Activated naive CD8-positive, alpha-beta T cell treated with anti-CD3 and anti-CD28 coated beads, Interleukin-2, amount 10 ng/mL, durations not matched to agents 7 days and 5 days (primary cell): Measurements from ENCODE around the gene KRT80. TPM values are rescaled to one million over a fixed set of nuclear protein-coding genes. Genes with fewer than 3 reads are reported as not detected.
A peak's percentile ranks its signal among the peaks of the same experiment; 100 is the strongest.

Source experiments
- ATAC-seq: fragments of 150-1000 bp; cut with Tn5 transposase; one replicate; pipeline ENCODE4 v1.10.0; 2021; ENCODE audit warnings: low read depth, moderate library complexity
- POLR2A ChIA-PET: fragments of 350-600 bp; sonication (Branson Sonifier 250); formaldehyde crosslinking; loops from one replicate; lab custom pipeline; 2021; ENCODE audit warnings: antibody characterized with exemption; lab: Charles Lee
- DNase-seq: peaks from one replicate; pipeline ENCODE4 v3.0.0; 2021
- H3K27ac Mint-ChIP-seq: one replicate; pipeline ENCODE4 v1.8.0; 2022; ENCODE audit warnings: mild to moderate bottlenecking, mixed read lengths
- H3K27me3 Mint-ChIP-seq: one replicate; pipeline ENCODE4 v1.8.0; 2022; ENCODE audit warnings: mild to moderate bottlenecking, moderate library complexity, mixed read lengths
- H3K36me3 Mint-ChIP-seq: one replicate; pipeline ENCODE4 v1.8.0; 2021; ENCODE audit warnings: mild to moderate bottlenecking, mixed read lengths
- H3K4me1 Mint-ChIP-seq: one replicate; pipeline ENCODE4 v1.8.0; 2021; ENCODE audit warnings: mixed read lengths
- H3K4me3 Mint-ChIP-seq: one replicate; pipeline ENCODE4 v1.8.0; 2022; ENCODE audit warnings: mild to moderate bottlenecking, moderate library complexity, mixed read lengths
- H3K9me3 Mint-ChIP-seq: one replicate; pipeline ENCODE4 v1.8.0; 2021; ENCODE audit warnings: mixed read lengths
- total RNA-seq, 2 experiments: library from RNA; stranded (reverse); gene quantifications; one replicate each; pipeline ENCODE4 v1.2.3, GENCODE V29; 2021

The KRT80 gene
- total RNA-seq, 2 experiments from 2014 or later: not detected

- DNase-seq (peak; percentile 76), ATAC-seq (peak; percentile 44)
- H3K27me3 Mint-ChIP-seq: peaks cover 13% of the 10 kb centered on the region
- POLR2A ChIA-PET: interaction anchor here (1.9 kb wide), 1 partner anchor 97 kb away, joined by 8 read pairs; no protein-coding TSS in a partner anchor
- H3K36me3 Mint-ChIP-seq: no peaks in the 10 kb centered on the region
- H3K4me3 Mint-ChIP-seq: no peak overlapping the region
- H3K27ac Mint-ChIP-seq: no peak overlapping the region
- H3K9me3 Mint-ChIP-seq: no peaks in the 10 kb centered on the region
- peaks cover 21% of the 10 kb centered on the region for H3K4me1 Mint-ChIP-seq
These were observed 69.8 kb downstream of the KRT80 start for GRCh38 chr12:52121824-52122539.

- no peak overlapping the region for H3K4me3 Mint-ChIP-seq
- peaks cover 25% of the 10 kb centered on the region for H3K4me1 Mint-ChIP-seq
- no peaks in the 10 kb centered on the region for H3K9me3 Mint-ChIP-seq
These were observed 70.6 kb downstream of the KRT80 start for GRCh38 chr12:52120951-52121823.

DNA sequence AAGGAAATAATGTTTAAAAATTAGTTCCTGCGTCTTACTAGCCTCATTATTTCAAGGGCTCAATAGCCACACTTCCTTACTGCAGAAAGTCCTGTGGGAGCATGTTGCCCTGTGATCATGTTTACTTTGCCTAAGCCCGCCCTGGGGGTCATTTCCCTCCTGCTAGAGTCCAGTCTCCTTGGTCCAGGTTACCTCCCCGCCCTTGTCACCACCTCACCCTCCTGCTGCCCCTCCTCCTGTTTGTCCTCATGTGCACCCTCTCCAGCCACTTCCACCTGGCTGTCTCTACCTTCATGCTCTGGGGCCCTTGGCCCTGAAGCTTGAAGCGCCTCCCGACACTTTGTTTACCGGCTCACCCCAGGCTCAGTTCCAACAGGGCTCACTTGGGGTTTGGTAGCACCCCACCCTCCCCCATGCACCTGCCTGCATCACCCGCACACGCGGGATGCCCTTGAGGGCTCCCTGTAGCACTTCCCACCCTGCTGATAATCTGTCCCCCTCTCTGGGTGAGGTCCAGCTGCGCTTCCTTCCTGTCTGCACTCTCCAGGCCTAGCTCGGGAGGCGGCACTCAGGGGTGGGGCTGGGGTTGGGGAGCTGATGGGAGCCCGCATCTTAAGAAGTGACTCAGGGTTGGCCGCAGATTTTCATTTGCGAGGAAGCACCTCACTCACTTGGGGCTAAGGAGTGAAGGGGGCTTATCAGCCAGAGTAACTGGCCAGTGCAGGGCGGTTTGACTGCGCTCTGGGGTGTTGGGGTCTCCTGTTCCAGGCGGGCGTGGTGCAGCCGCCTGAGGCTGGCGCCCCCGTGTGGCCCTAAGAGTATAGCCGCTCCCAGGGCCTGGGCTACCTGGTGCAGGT lies 72.2 kb downstream of the KRT80 start:
- ATAC-seq (peak; percentile 75), DNase-seq (peak; percentile 66)
- H3K27ac Mint-ChIP-seq: no peak overlapping the region
- POLR2A ChIA-PET: interaction anchor here (0.8 to 0.9 kb wide), 2 partner anchors 9 to 94 kb away, joined by 3 to 4 read pairs; no protein-coding TSS in a partner anchor
- H3K4me1 Mint-ChIP-seq: peaks cover 25% of the 10 kb centered on the region
- no peaks in the 10 kb centered on the region for H3K36me3 Mint-ChIP-seq
- no peaks in the 10 kb centered on the region for H3K9me3 Mint-ChIP-seq
- H3K27me3 Mint-ChIP-seq: peaks cover 8% of the 10 kb centered on the region
- peak overlapping the region; percentile 16 for H3K4me3 Mint-ChIP-seq

More at GRCh38 chr12:52120951-52121823, 70.6 kb downstream of the KRT80 start:
- no peak for ATAC-seq
- no peak overlapping the region for H3K27ac Mint-ChIP-seq
- POLR2A ChIA-PET: interaction anchor here (0.7 to 1.9 kb wide), 2 partner anchors 16 to 96 kb away, joined by 6 to 8 read pairs; no protein-coding TSS in a partner anchor
- H3K27me3 Mint-ChIP-seq: peaks cover 10% of the 10 kb centered on the region
- H3K36me3 Mint-ChIP-seq: no peaks in the 10 kb centered on the region
- DNase-seq: no peak

Other genes with a start within 250 kb of the KRT80 start
- gene ACVR1B, start 240.3 kb downstream of the KRT80 start, total RNA-seq: 10 to 100 TPM in 1 of 2 experiments, 1 to 10 TPM in 1; 9.3 to 10.2 TPM
- 10 to 100 TPM; 17.1 to 19.9 TPM for gene TAMALIN, start 185.1 kb downstream of the KRT80 start, total RNA-seq
- 1 to 10 TPM; 8.6 to 8.8 TPM for gene NR4A1, start 140.6 kb downstream of the KRT80 start, total RNA-seq
- 10 to 100 TPM; 25.2 to 28.8 TPM for gene ATG101, start 122.0 kb downstream of the KRT80 start, total RNA-seq
- not detected for gene SMIM41, start 112.3 kb downstream of the KRT80 start, total RNA-seq
- gene KRT7, start 41.2 kb upstream of the KRT80 start, total RNA-seq: 1 to 10 TPM; 8.5 to 8.9 TPM
- gene KRT86, start 82.6 kb upstream of the KRT80 start, total RNA-seq: under 1 TPM in 1 of 2 experiments, not detected in 1; 0.14 TPM
- not detected for gene KRT81, start 99.5 kb upstream of the KRT80 start, total RNA-seq
- gene KRT83, start 129.4 kb upstream of the KRT80 start, total RNA-seq: not detected
- not detected for gene KRT85, start 175.5 kb upstream of the KRT80 start, total RNA-seq
- gene KRT84, start 193.6 kb upstream of the KRT80 start, total RNA-seq: not detected
- not detected for gene KRT82, start 214.3 kb upstream of the KRT80 start, total RNA-seq
- not detected for gene KRT75, start 242.4 kb upstream of the KRT80 start, total RNA-seq